Lung (tissue), 12 donors: ENCODE data around the gene CEACAM16. TPM values are rescaled to one million over a fixed set of nuclear protein-coding genes. Genes with fewer than 3 reads are reported as not detected.
"Not testable (repeated sequence)": the region's sequence is repeated elsewhere in the genome, so short reads cannot be mapped to it uniquely, and the experiment has no call there.

Experiments
- ATAC-seq: fragments of 200-7000 bp; cut with Tn5 transposase; one replicate; pipeline ENCODE4 v1.9.1; 2020; ENCODE audit warnings: moderate number of reproducible peaks; ENCODE audit not compliant: insufficient read depth, low FRiP score
- DNase-seq, 3 donors: peaks; one replicate each; pipeline ENCODE4 v3.0.0-alpha.2; 2013 to 2017
- H3K27ac ChIP-seq, 2 donors: one replicate each; pipeline ENCODE4 v1.5.1; 2013; ENCODE audit warnings: mild to moderate bottlenecking in 2 of 2, moderate library complexity in 2 of 2, control low read depth in 1 of 2, inconsistent platforms in 1 of 2, low read depth in 1 of 2, low read length in 1 of 2
- H3K27me3 ChIP-seq, 3 donors: one replicate each; pipeline ENCODE4 v1.5.1; 2013; ENCODE audit warnings: low read length in 2 of 3; ENCODE audit not compliant: control insufficient read depth in 3 of 3, insufficient read depth in 3 of 3
- H3K36me3 ChIP-seq, 4 donors: one replicate each; pipeline ENCODE4 v1.5.1; 2013; ENCODE audit warnings: low read length in 4 of 4, mild to moderate bottlenecking in 1 of 4, moderate library complexity in 1 of 4; ENCODE audit not compliant: control insufficient read depth in 4 of 4, insufficient read depth in 4 of 4
- H3K4me1 ChIP-seq, 5 donors: one replicate each; pipeline ENCODE4 v1.5.1; 2013; ENCODE audit warnings: low read length in 5 of 5, mild to moderate bottlenecking in 2 of 5, moderate library complexity in 1 of 5; ENCODE audit not compliant: control insufficient read depth in 5 of 5, insufficient read depth in 5 of 5
- H3K4me3 ChIP-seq: one replicate; pipeline ENCODE4 v1.5.1; 2013; ENCODE audit warnings: mild to moderate bottlenecking, control low read depth, moderate library complexity
- H3K9ac ChIP-seq, 2 donors: one replicate each; pipeline ENCODE4 v1.5.1; 2013; ENCODE audit warnings: low read length in 2 of 2, control low read depth in 1 of 2; ENCODE audit not compliant: insufficient read depth in 1 of 2
- H3K9me3 ChIP-seq, 4 donors: one replicate each; pipeline ENCODE4 v1.5.1; 2013; ENCODE audit warnings: low read length in 3 of 4, mild to moderate bottlenecking in 1 of 4, moderate library complexity in 1 of 4; ENCODE audit not compliant: control insufficient read depth in 4 of 4, insufficient read depth in 3 of 4
- CTCF ChIP-seq: IDR thresholded peaks from 2 replicates; pipeline ENCODE4 v1.5.1; 2012; ENCODE audit warnings: mild to moderate bottlenecking; ENCODE audit errors: control extremely low read depth, extremely low read depth
- WGBS, 2 donors: extraction: QIAGEN DNeasy Blood & Tissue Kit; methylation state at CpG; one replicate each; pipeline ENCODE4 v1.1.7; 2013; 5-methylcytosine and 5-hydroxymethylcytosine counted together
- polyA plus RNA-seq, 2 donors: library from polyadenylated mRNA; stranded (reverse); fragments of 200-250 nt; gene quantifications; one replicate each; pipeline ENCODE4 v1.2.1, GENCODE V29; 2013
- total RNA-seq, 2 donors: library from RNA; depleted of rRNA in 1 of 2; stranded (reverse); fragments of >200 nt in 1 of 2; gene quantifications; one replicate each; pipeline ENCODE4 v1.2.1, GENCODE V29; 2014 to 2021
- donor health status: control.
- donor health status: control.
- donor health status: Bipolar disorder and iron deficiency.
- donor health status: healthy.
- donor health status: DM: yes; HTN: yes; CAD: no.

CEACAM16 gene
- total and polyA plus RNA-seq, 4 donors = 0.26 TPM; not detected in 3

- no peak for ATAC-seq
- Histone ChIP-seq H3K4me1 (peaks cover 0 to 20% (median 10%) of the 10 kb centered on the region in 5 donors), H3K4me3 (no peak overlapping the region), H3K9ac (no peak overlapping the region), H3K27ac (peak overlapping the region; percentile 53 to 76), H3K36me3 (no peaks in the 10 kb centered on the region), H3K27me3 (no peaks in the 10 kb centered on the region), H3K9me3 (peaks cover 0 to 7% (median 2%) of the 10 kb centered on the region in 4 donors)
- WGBS, 2 donors = 86 to 93% methylated on average over 6 of the region's 6 CpGs
- TF ChIP-seq CTCF = no peak
- DNase-seq = no peak
These were observed 18.7 kb downstream of the CEACAM16 start for GRCh38 chr19:44717603-44718002.

GRCh38 chr19:44718441-44719261 lies 19.7 kb downstream of the CEACAM16 start:
- H3K9me3 ChIP-seq = peaks cover 0 to 7% (median 2%) of the 10 kb centered on the region in 4 donors
- peaks cover 0 to 22% (median 10%) of the 10 kb centered on the region in 5 donors for H3K4me1 ChIP-seq
- ATAC-seq (no peak), DNase-seq (peak; percentile 76 to 88 (median 86))
- 25 to 35% methylated on average over 11 of the region's 11 CpGs for WGBS, 2 donors
- H3K4me3 ChIP-seq = no peak overlapping the region
- no peaks in the 10 kb centered on the region for H3K36me3 ChIP-seq
- no peaks in the 10 kb centered on the region for H3K27me3 ChIP-seq
- TF ChIP-seq CTCF = no peak
- peak overlapping the region in 1 of 2 donors; percentile 7 for H3K9ac ChIP-seq
- H3K27ac ChIP-seq = peak overlapping the region; percentile 76 to 86

- ATAC-seq (no peak), DNase-seq (no peak)
- H3K36me3 ChIP-seq = no peaks in the 10 kb centered on the region
- no peak overlapping the region for H3K4me3 ChIP-seq
- H3K27me3 ChIP-seq = no peaks in the 10 kb centered on the region
- TF ChIP-seq CTCF = no peak
- WGBS, 2 donors = 67 to 74% methylated on average over 8 of the region's 8 CpGs
- peaks cover 0 to 7% (median 2%) of the 10 kb centered on the region in 4 donors for H3K9me3 ChIP-seq
- no peak overlapping the region for H3K27ac ChIP-seq
- no peak overlapping the region for H3K9ac ChIP-seq
- H3K4me1 ChIP-seq = peaks cover 0 to 25% (median 10%) of the 10 kb centered on the region in 5 donors
These were observed 20.3 kb downstream of the CEACAM16 start for GRCh38 chr19:44719262-44719701.

- DNase-seq = not testable (repeated sequence)
- WGBS, 2 donors = 89 to 95% methylated on average over 9 of the region's 9 CpGs
These were observed 21.4 kb downstream of the CEACAM16 start for GRCh38 chr19:44720396-44720795.

More at GRCh38 chr19:44720396-44720795, 21.4 kb downstream of the CEACAM16 start:
- not testable (repeated sequence) for H3K4me3 ChIP-seq, H3K9me3 ChIP-seq, H3K27ac ChIP-seq, H3K9ac ChIP-seq, H3K36me3 ChIP-seq, H3K27me3 ChIP-seq, ATAC-seq
- H3K4me1 ChIP-seq = peaks cover 0 to 26% (median 12%) of the 10 kb centered on the region in 5 donors
